Upper lobe of left lung (tissue), 6 donors: ENCODE results near the gene PPP2R2B. TPM values are rescaled to one million over a fixed set of nuclear protein-coding genes. Genes with fewer than 3 reads are reported as not detected.

Experiments
- ATAC-seq, 2 donors: fragments of 200-7000 bp; cut with Tn5 transposase; one replicate each; pipeline ENCODE4 v1.9.1; 2022; ENCODE audit warnings: mild to moderate bottlenecking in 2 of 2, moderate library complexity in 2 of 2; ENCODE audit not compliant: low FRiP score in 2 of 2
- DNase-seq, 2 donors: peaks; one replicate each; pipeline ENCODE4 v3.0.0-alpha.2; 2019 to 2020
- H3K27ac ChIP-seq, 4 donors: fragments of 200-600 bp; sonication (generic); one replicate each; pipeline ENCODE4 v1.5.1; 2016 to 2019
- H3K27me3 ChIP-seq, 4 donors: fragments of 200-600 bp; sonication (generic); one replicate each; pipeline ENCODE4 v1.5.1; 2017 to 2019
- H3K36me3 ChIP-seq, 4 donors: fragments of 200-600 bp; sonication (generic); one replicate each; pipeline ENCODE4 v1.5.1; 2016 to 2019
- H3K4me1 ChIP-seq, 4 donors: fragments of 200-600 bp; sonication (generic); one replicate each; pipeline ENCODE4 v1.5.1; 2018 to 2019
- H3K4me3 ChIP-seq, 4 donors: fragments of 200-600 bp; sonication (generic); one replicate each; pipeline ENCODE4 v1.5.1; 2017 to 2019; ENCODE audit warnings: mild to moderate bottlenecking in 2 of 4, moderate library complexity in 1 of 4
- H3K9me3 ChIP-seq, 4 donors: fragments of 200-600 bp; sonication (generic); one replicate each; pipeline ENCODE4 v1.5.1; 2018 to 2019
- EP300 ChIP-seq, 4 donors: sonication (generic); formaldehyde crosslinking; IDR thresholded peaks; one replicate each; pipeline ENCODE4 v1.5.1; 2017; ENCODE audit warnings: antibody characterized with exemption in 4 of 4, control low read depth in 2 of 4
- POLR2A ChIP-seq, 4 donors: fragments of 450-650 bp; IDR thresholded peaks; one replicate each; pipeline ENCODE4 v1.5.1; 2016 to 2017; ENCODE audit warnings: antibody characterized with exemption in 4 of 4, mild to moderate bottlenecking in 2 of 4
- POLR2AphosphoS5 ChIP-seq, 2 donors: sonication (generic); formaldehyde crosslinking; IDR thresholded peaks; one replicate each; pipeline ENCODE4 v1.5.1; 2017; ENCODE audit warnings: antibody characterized with exemption in 2 of 2
- WGBS, 2 donors: methylation state at CpG; one replicate each; pipeline ENCODE4 v1.1.5; 2017 to 2018; 5-methylcytosine and 5-hydroxymethylcytosine counted together
- total RNA-seq, 6 donors: library from RNA; depleted of rRNA in 4 of 6; stranded (reverse); fragments of >200 nt in 4 of 6; gene quantifications; one replicate each; pipeline versions ENCODE4 v1.1.0 to v1.2.1, GENCODE V29; 2016 to 2021
- TF ChIP-seq, protein P1 (sequence below), 6 experiments: fragments of 450-650 bp in 4 of 6; fragments of 200-600 bp in 2 of 6; sonication (generic) in 2 of 6; IDR thresholded peaks; one replicate each; pipeline ENCODE4 v1.5.1; 2016 to 2019; ENCODE audit warnings: antibody characterized with exemption in 6 of 6
- donor health status: DM: no; HTN: no; CAD: no; lungs with moderate emphysema.
- donor health status: DM: no; HTN: yes; CAD: no; lungs with severe emphysema.

The PPP2R2B gene
- total RNA-seq, 6 donors from 2014 or later, result 0.49 to 7.4 (median 1.3) TPM

DNA sequence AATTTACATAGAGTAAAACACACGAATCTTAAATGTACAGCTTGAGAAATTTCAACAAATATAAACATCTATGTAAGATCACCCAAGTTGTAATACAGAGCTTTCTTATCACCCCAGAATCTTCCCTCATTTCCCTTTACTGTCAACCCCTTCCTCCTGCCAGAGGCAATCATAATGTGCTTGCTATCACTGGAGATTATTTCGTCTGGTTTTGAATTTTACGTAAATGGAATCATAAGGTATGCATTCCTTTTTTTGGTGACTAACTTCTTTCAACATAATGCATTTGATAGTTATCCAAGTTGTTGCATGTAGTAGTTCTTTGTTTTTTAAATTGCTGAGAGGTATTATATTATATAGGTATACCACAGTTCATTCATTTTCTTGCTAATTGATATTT is 325.1 kb downstream of the PPP2R2B start:
- Histone ChIP-seq H3K27me3 (no peaks in the 10 kb centered on the region), H3K4me1 (no peaks in the 10 kb centered on the region), H3K36me3 (no peaks in the 10 kb centered on the region), H3K9me3 (no peaks in the 10 kb centered on the region), H3K27ac (no peak overlapping the region), H3K4me3 (no peak overlapping the region)
- DNase-seq (no peak), ATAC-seq (no peak)
- TF ChIP-seq POLR2AphosphoS5 (IDR thresholded peaks at IDR 0.05) (no peak), EP300 (IDR thresholded peaks at IDR 0.05) (no peak), POLR2A (IDR thresholded peaks at IDR 0.05) (no peak)
- TF ChIP-seq, protein P1, sequence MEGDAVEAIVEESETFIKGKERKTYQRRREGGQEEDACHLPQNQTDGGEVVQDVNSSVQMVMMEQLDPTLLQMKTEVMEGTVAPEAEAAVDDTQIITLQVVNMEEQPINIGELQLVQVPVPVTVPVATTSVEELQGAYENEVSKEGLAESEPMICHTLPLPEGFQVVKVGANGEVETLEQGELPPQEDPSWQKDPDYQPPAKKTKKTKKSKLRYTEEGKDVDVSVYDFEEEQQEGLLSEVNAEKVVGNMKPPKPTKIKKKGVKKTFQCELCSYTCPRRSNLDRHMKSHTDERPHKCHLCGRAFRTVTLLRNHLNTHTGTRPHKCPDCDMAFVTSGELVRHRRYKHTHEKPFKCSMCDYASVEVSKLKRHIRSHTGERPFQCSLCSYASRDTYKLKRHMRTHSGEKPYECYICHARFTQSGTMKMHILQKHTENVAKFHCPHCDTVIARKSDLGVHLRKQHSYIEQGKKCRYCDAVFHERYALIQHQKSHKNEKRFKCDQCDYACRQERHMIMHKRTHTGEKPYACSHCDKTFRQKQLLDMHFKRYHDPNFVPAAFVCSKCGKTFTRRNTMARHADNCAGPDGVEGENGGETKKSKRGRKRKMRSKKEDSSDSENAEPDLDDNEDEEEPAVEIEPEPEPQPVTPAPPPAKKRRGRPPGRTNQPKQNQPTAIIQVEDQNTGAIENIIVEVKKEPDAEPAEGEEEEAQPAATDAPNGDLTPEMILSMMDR (IDR thresholded peaks at IDR 0.05), result no peak
- 39 to 43% methylated on average over 3 of the region's 3 CpGs for WGBS, 2 donors

DNA sequence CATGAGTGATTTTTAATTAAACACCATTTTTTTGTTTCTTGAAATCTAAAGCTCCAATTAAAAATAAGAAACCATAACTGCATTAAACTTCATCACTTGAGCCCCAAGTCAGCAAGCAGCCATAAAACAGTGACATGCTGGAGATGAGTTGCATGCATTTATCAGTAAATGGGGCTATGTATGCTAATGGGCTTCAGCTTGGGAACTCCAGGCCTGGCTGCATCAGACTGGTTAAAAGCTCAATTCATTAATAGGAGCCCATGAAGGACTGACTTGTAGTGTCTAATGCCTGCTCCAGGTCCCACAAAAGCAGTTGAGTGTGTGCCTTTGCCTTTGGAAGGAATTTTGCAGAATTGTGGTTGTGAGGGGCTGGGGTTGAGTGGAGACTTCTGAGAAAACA is 328.9 kb downstream of the PPP2R2B start:
- Histone ChIP-seq H3K27me3 (no peaks in the 10 kb centered on the region), H3K4me1 (no peaks in the 10 kb centered on the region), H3K9me3 (no peaks in the 10 kb centered on the region), H3K4me3 (no peak overlapping the region), H3K36me3 (no peaks in the 10 kb centered on the region), H3K27ac (no peak overlapping the region)
- ATAC-seq, result no peak
- TF ChIP-seq, protein P1 (IDR thresholded peaks at IDR 0.05), result no peak
- no peak for TF ChIP-seq POLR2AphosphoS5 (IDR thresholded peaks at IDR 0.05)
- no peak for TF ChIP-seq EP300 (IDR thresholded peaks at IDR 0.05)
- no peak for TF ChIP-seq POLR2A (IDR thresholded peaks at IDR 0.05)
- DNase-seq, result no peak

DNA sequence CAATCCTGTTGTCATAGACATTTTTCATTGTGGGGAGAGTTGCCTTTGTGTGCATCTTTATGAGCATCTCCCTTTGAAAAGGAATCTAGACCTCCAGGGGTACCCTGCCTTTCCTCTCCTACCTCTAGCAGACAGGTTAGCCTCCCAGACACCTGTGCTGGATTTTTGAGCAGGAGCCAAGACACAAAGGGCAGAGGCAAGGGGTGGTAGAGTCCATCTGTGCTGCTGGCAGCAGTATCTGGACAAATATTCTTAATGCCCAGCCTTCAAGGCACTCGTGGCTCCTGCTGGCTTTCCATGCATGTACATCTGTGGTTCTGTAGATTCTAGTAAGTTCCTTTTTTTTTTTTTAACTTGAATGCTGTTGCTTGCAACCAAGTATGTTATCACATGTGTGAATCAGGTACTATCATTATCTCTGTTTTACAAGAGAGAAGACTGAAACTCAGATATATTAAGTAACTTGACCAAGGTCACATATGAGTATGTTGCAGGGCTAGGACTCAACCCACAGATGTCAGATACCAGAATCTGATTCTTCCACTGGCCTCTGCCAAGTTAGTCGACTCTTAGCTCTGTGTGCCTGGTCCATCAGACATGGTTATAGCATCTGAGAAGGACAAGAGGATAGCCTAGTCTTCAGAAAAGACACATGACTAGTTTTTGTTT is 329.6 kb downstream of the PPP2R2B start:
- Histone ChIP-seq H3K36me3 (no peaks in the 10 kb centered on the region), H3K4me3 (no peak overlapping the region), H3K9me3 (no peaks in the 10 kb centered on the region), H3K27me3 (no peaks in the 10 kb centered on the region), H3K27ac (no peak overlapping the region), H3K4me1 (no peaks in the 10 kb centered on the region)
- no peak for ATAC-seq
- no peak for TF ChIP-seq POLR2A (IDR thresholded peaks at IDR 0.05)
- TF ChIP-seq, protein P1 (IDR thresholded peaks at IDR 0.05), result no peak
- no peak for TF ChIP-seq EP300 (IDR thresholded peaks at IDR 0.05)
- no peak for TF ChIP-seq POLR2AphosphoS5 (IDR thresholded peaks at IDR 0.05)
- WGBS, 2 donors, result 35 to 42% methylated on average over 2 of the region's 2 CpGs
- no peak for DNase-seq

DNA sequence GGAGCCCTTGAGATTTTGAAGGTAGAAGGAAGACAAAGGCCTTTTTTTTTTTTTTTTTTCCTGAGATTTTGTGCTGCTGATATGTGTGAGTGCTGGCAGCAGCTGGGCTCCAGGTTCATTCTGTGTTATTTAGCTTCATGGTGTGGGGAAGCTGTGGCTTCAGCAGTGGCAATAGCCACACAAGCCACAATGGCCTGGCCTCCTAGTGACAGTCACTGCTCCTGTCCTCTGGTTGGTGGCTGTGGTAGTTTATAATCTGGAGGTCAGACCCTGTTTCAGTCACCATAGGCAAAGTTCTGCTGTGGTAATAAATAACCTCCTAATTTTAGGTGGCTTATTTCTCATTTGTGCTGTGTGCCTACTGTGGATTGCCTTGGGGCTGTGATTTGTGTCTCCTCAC is 334.3 kb downstream of the PPP2R2B start:
- DNase-seq (no peak), ATAC-seq (no peak)
- Histone ChIP-seq H3K27ac (no peak overlapping the region), H3K9me3 (no peaks in the 10 kb centered on the region), H3K4me1 (no peaks in the 10 kb centered on the region), H3K27me3 (no peaks in the 10 kb centered on the region), H3K4me3 (no peak overlapping the region), H3K36me3 (no peaks in the 10 kb centered on the region)
- no peak for TF ChIP-seq EP300 (IDR thresholded peaks at IDR 0.05)

DNA sequence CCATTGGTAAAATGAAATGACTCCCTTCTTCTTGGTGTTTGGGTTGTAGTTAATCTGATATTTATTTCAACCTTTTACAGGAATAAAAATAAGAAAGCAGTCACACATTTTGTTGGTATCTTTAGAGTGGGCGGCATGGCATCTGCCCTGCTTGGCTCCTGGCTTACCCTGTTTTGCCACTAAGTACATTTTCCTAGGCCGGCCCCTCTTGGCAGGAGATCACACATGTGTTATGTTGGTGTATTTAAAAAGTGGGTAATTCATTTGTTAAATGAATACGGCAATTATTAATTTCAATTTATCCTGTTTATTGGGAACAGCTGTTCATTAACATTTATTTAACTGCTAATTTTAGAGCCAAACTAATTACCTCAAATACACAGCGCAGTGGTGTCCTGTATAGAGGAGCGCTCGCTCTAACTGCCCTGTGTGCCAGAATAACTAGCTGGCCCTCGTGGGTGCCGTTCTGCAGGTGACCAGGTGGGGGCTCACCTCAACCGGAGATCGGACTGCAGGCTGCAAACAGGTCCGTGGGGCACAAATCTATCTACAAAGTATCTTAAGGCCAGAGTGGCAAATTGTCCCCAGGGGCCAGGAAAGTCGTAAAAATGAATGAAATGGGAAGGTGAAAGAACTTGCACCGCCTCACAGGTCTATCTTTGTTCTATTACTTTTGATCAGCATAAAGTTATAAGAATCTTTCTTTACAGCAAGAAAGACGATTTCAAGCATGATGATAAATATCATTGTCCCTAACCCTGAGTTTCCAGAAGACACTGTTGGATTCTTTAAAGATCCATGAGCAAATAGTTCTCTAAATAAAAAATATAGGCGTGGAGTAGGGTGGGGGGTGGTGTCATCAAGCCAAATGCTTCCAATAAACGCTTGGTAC is 336.4 kb downstream of the PPP2R2B start:
- DNase-seq (peak in 1 of 2 donors; percentile 59), ATAC-seq (peak; percentile 72 to 85)
- H3K36me3 ChIP-seq, result no peaks in the 10 kb centered on the region
- H3K27ac ChIP-seq, result no peak overlapping the region
- H3K4me3 ChIP-seq, result no peak overlapping the region
- no peaks in the 10 kb centered on the region for H3K4me1 ChIP-seq
- H3K27me3 ChIP-seq, result no peaks in the 10 kb centered on the region
- no peak for TF ChIP-seq POLR2AphosphoS5 (IDR thresholded peaks at IDR 0.05)
- TF ChIP-seq, protein P1 (IDR thresholded peaks at IDR 0.05), result peak; percentile 35 to 74 (median 66)
- WGBS, 2 donors, result 26 to 32% methylated on average over 16 of the region's 16 CpGs
- no peaks in the 10 kb centered on the region for H3K9me3 ChIP-seq
